ENCODE data around the gene XRCC5.
A peak's percentile ranks its signal among the peaks of the same experiment; 100 is the strongest.

XRCC5 gene

GRCh38 chr2:216083464-216084281 is 25.5 kb upstream of the XRCC5 start:
- Histone ChIP-seq H3K9me3 (ENCODE audit: control insufficient read depth, insufficient read depth, low read depth, low read length) (no peaks in the 10 kb centered on the region), H3K27ac (ENCODE audit: extremely low read depth, low read depth, low read length) (no peak overlapping the region), H3K4me3 (ENCODE audit: low read depth, low read length) (no peak overlapping the region), H3K36me3 (ENCODE audit: control insufficient read depth in 2 of 2, insufficient read depth in 1 of 2, low read length in 2 of 2) (no peaks in the 10 kb centered on the region), H3K4me1 (ENCODE audit: control insufficient read depth, insufficient read depth, low read length) (peaks cover 3% of the 10 kb centered on the region)
- TF ChIP-seq, protein P1, sequence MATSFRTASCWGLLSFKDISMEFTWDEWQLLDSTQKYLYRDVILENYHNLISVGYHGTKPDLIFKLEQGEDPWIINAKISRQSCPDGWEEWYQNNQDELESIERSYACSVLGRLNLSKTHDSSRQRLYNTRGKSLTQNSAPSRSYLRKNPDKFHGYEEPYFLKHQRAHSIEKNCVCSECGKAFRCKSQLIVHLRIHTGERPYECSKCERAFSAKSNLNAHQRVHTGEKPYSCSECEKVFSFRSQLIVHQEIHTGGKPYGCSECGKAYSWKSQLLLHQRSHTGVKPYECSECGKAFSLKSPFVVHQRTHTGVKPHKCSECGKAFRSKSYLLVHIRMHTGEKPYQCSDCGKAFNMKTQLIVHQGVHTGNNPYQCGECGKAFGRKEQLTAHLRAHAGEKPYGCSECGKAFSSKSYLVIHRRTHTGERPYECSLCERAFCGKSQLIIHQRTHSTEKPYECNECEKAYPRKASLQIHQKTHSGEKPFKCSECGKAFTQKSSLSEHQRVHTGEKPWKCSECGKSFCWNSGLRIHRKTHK (tag by site-specific recombination; IDR thresholded peaks at IDR 0.05): no peak
- TF ChIP-seq PATZ1 (tag by site-specific recombination; IDR thresholded peaks at IDR 0.05) (no peak), ZNF155 (tag by site-specific recombination; IDR thresholded peaks at IDR 0.05) (no peak), ZNF555 (tag by site-specific recombination; conservative IDR thresholded peaks at IDR 0.05) (no peak), ZNF416 (tag by site-specific recombination; IDR thresholded peaks at IDR 0.05) (no peak), ZNF610 (tag by site-specific recombination; IDR thresholded peaks at IDR 0.05; ENCODE audit: borderline replicate concordance) (no peak), ATF2 (tag by site-specific recombination; IDR thresholded peaks at IDR 0.05; ENCODE audit: low read depth) (no peak), ZBTB48 (tag by site-specific recombination; IDR thresholded peaks at IDR 0.05) (no peak), ZBTB6 (tag by site-specific recombination; IDR thresholded peaks at IDR 0.05) (no peak), ZBTB17 (tag by site-specific recombination; IDR thresholded peaks at IDR 0.05) (0 out of 2 replicates have a peak, but pooled peaks have one; percentile 11), ZNF391 (tag by site-specific recombination; IDR thresholded peaks at IDR 0.05; ENCODE audit: borderline replicate concordance, low read depth) (no peak), ZNF658 (tag by site-specific recombination; IDR thresholded peaks at IDR 0.05) (no peak), ZNF394 (tag by site-specific recombination; IDR thresholded peaks at IDR 0.05; ENCODE audit: borderline replicate concordance) (no peak), HOXA7 (CRISPR knock-in tag; IDR thresholded peaks at IDR 0.05; ENCODE audit: borderline replicate concordance) (no peak), ZSCAN30 (tag by site-specific recombination; IDR thresholded peaks at IDR 0.05) (no peak), KLF7 (tag by site-specific recombination; IDR thresholded peaks at IDR 0.05; ENCODE audit: borderline replicate concordance) (no peak), ZNF121 (tag by site-specific recombination; IDR thresholded peaks at IDR 0.05) (no peak), EGR2 (tag by site-specific recombination; IDR thresholded peaks at IDR 0.05; ENCODE audit: low read depth) (peak; percentile 51; the same call in 1 of the 2 replicates), ZFHX2 (tag by site-specific recombination; conservative IDR thresholded peaks at IDR 0.05) (peak; percentile 17; the same call in 1 of the 2 replicates), SALL2 (tag by site-specific recombination; IDR thresholded peaks at IDR 0.05; ENCODE audit: borderline replicate concordance) (no peak)
- TF ChIP-seq, protein P2, sequence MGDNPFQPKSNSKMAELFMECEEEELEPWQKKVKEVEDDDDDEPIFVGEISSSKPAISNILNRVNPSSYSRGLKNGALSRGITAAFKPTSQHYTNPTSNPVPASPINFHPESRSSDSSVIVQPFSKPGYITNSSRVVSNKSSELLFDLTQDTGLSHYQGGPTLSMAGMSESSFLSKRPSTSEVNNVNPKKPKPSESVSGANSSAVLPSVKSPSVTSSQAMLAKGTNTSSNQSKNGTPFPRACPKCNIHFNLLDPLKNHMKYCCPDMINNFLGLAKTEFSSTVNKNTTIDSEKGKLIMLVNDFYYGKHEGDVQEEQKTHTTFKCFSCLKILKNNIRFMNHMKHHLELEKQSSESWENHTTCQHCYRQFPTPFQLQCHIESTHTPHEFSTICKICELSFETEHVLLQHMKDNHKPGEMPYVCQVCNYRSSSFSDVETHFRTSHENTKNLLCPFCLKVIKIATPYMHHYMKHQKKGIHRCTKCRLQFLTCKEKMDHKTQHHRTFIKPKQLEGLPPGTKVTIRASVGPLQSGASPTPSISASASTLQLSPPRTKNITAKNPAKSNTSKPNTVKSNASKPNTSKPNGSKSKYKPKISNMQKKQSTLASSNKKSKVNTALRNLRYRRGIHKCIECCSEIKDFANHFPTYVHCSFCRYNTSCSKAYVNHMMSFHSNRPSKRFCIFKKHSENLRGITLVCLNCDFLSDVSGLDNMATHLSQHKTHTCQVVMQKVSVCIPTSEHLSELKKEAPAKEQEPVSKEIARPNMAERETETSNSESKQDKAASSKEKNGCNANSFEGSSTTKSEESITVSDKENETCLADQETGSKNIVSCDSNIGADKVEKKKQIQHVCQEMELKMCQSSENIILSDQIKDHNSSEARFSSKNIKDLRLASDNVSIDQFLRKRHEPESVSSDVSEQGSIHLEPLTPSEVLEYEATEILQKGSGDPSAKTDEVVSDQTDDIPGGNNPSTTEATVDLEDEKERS (tag by site-specific recombination; IDR thresholded peaks at IDR 0.05): no peak
- TF ChIP-seq, protein P3, sequence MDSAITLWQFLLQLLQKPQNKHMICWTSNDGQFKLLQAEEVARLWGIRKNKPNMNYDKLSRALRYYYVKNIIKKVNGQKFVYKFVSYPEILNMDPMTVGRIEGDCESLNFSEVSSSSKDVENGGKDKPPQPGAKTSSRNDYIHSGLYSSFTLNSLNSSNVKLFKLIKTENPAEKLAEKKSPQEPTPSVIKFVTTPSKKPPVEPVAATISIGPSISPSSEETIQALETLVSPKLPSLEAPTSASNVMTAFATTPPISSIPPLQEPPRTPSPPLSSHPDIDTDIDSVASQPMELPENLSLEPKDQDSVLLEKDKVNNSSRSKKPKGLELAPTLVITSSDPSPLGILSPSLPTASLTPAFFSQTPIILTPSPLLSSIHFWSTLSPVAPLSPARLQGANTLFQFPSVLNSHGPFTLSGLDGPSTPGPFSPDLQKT (IDR thresholded peaks at IDR 0.05; ENCODE audit: borderline replicate concordance, low read depth, low read length): no peak
- POLR2A ChIA-PET: no interaction called here
- CTCF ChIA-PET: interaction anchor here (0.6 to 0.9 kb wide), 2 partner anchors 39 to 436 kb away, joined by 3 read pairs; no protein-coding TSS in a partner anchor

Measured in HEK293 (cell line).